Fibroblast of lung (primary cell): ENCODE measurements around the gene PPIL6. TPM values are rescaled to one million over a fixed set of nuclear protein-coding genes. Genes with fewer than 3 reads are reported as not detected.

Source experiments
- DNase-seq, 2 donors: peaks; one replicate each; pipeline versions ENCODE4 v3.0.0 to v3.0.0-alpha.2; 2010; ENCODE audit warnings: low read depth in 2 of 2
- H2AFZ ChIP-seq: 2 replicates; pipeline ENCODE4 v1.5.1; 2012; ENCODE audit warnings: low read length, control low read depth, inconsistent platforms
- H3K27ac ChIP-seq: 2 replicates; pipeline ENCODE4 v1.5.1; 2011; ENCODE audit warnings: low read length, control low read depth; ENCODE audit not compliant: insufficient read depth
- H3K27me3 ChIP-seq: 2 replicates; pipeline ENCODE4 v1.5.1; 2011; ENCODE audit warnings: mild to moderate bottlenecking, low read length; ENCODE audit not compliant: control insufficient read depth, insufficient read depth
- H3K36me3 ChIP-seq: 2 replicates; pipeline ENCODE4 v1.5.1; 2011; ENCODE audit warnings: low read length; ENCODE audit not compliant: control insufficient read depth, insufficient read depth
- H3K4me1 ChIP-seq: 2 replicates; pipeline ENCODE4 v1.5.1; 2011; ENCODE audit warnings: low read length; ENCODE audit not compliant: control insufficient read depth, insufficient read depth; ENCODE audit errors: extremely low read depth
- H3K4me2 ChIP-seq: 2 replicates; pipeline ENCODE4 v1.5.1; 2011; ENCODE audit warnings: low read length, control low read depth; ENCODE audit not compliant: insufficient read depth; ENCODE audit errors: extremely low read depth
- H3K4me3 ChIP-seq, 4 experiments: fragments of 200-600 bp in 1 of 4; sonication (generic) in 1 of 4; replicated peaks in 1 of 4; 2 replicates each; pipeline ENCODE4 v1.5.1; 2011 to 2016; ENCODE audit warnings: low read length in 4 of 4, low read depth in 3 of 4, mild to moderate bottlenecking in 3 of 4, control low read depth in 2 of 4, inconsistent platforms in 1 of 4, mixed read lengths in 1 of 4; ENCODE audit not compliant: insufficient read depth in 1 of 4; ENCODE audit errors: control extremely low read depth in 1 of 4
- H3K79me2 ChIP-seq: 2 replicates; pipeline ENCODE4 v1.5.1; 2012; ENCODE audit warnings: mild to moderate bottlenecking, low read length, inconsistent platforms; ENCODE audit not compliant: control insufficient read depth, insufficient read depth
- H3K9ac ChIP-seq: 2 replicates; pipeline ENCODE4 v1.5.1; 2011; ENCODE audit warnings: mild to moderate bottlenecking, low read length, control low read depth; ENCODE audit not compliant: insufficient read depth
- H3K9me3 ChIP-seq: 2 replicates; pipeline ENCODE4 v1.5.1; 2012; ENCODE audit warnings: low read depth, low read length; ENCODE audit not compliant: control insufficient read depth, insufficient read depth
- H4K20me1 ChIP-seq: 2 replicates; pipeline ENCODE4 v1.5.1; 2011; ENCODE audit warnings: low read length; ENCODE audit not compliant: control insufficient read depth, insufficient read depth; ENCODE audit errors: extremely low read depth
- EZH2 ChIP-seq: IDR thresholded peaks from 2 replicates; pipeline ENCODE4 v1.5.1; 2012; ENCODE audit warnings: low read length, control low read depth, mild to moderate bottlenecking; ENCODE audit errors: missing control alignments
- polyA plus RNA-seq, 2 donors: library from polyadenylated mRNA; depleted of rRNA in 1 of 2; stranded (reverse) in 1 of 2; unstranded in 1 of 2; fragments of >200 nt; gene quantifications; 2 replicates each; pipeline ENCODE4 v1.2.1, GENCODE V29; 2011 to 2012; ENCODE audit warnings: missing spikeins in 1 of 2
- total RNA-seq: library from RNA; depleted of rRNA; stranded (reverse); fragments of >200 nt; gene quantifications from 2 replicates; pipeline ENCODE4 v1.2.1, GENCODE V29; 2014
- TF ChIP-seq, protein P1 (sequence below), 2 donors: IDR thresholded peaks in 1 of 2; conservative IDR thresholded peaks in 1 of 2; 1 replicate in 1 of 2; 2 replicates in 1 of 2; pipeline ENCODE4 v1.5.1; 2011 to 2012; ENCODE audit warnings: low read length in 2 of 2, control low read depth in 1 of 2, inconsistent platforms in 1 of 2, low read depth in 1 of 2, mild to moderate bottlenecking in 1 of 2

The PPIL6 gene
- total and polyA plus RNA-seq, 2 donors (not counting 1 experiment from before 2014, with no cell fraction given), result 0.78 to 5.0 TPM

DNA sequence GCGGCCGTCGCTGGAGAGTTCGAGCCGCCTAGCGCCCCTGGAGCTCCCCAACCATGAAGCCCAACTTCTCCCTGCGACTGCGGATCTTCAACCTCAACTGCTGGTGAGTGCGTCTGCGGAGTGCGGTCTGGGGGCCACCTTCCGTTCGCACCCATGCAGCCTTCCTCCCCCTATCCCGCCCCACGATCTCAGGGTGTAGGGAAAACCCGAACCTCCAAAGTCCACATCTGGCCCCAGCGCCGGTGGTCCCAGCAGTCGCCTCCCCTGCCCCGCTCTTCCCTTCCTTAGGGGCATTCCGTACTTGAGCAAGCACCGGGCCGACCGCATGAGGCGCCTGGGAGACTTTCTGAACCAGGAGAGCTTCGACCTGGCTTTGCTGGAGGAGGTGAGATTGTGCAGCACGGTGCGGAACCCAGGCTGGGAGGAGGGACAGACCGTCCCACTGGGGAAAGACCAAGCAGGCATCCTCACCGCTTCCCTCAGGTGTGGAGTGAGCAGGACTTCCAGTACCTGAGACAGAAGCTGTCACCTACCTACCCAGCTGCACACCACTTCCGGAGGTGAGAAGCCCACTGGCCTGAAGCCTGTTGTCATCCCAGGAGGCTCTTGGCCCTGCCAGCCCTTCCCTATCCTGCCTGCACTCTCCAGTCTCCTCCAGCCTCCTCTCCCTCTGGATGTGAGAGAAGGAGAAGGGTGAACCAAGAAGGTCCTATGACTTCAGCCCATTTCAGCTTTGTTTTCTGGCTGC is 815 bp upstream of the PPIL6 start:
- peaks cover 3% of the 10 kb centered on the region for H3K4me1 ChIP-seq
- peak overlapping the region; percentile 92 for H3K9ac ChIP-seq
- H3K36me3 ChIP-seq, result peaks cover 20% of the 10 kb centered on the region
- no peak for TF ChIP-seq EZH2
- TF ChIP-seq, protein P1, sequence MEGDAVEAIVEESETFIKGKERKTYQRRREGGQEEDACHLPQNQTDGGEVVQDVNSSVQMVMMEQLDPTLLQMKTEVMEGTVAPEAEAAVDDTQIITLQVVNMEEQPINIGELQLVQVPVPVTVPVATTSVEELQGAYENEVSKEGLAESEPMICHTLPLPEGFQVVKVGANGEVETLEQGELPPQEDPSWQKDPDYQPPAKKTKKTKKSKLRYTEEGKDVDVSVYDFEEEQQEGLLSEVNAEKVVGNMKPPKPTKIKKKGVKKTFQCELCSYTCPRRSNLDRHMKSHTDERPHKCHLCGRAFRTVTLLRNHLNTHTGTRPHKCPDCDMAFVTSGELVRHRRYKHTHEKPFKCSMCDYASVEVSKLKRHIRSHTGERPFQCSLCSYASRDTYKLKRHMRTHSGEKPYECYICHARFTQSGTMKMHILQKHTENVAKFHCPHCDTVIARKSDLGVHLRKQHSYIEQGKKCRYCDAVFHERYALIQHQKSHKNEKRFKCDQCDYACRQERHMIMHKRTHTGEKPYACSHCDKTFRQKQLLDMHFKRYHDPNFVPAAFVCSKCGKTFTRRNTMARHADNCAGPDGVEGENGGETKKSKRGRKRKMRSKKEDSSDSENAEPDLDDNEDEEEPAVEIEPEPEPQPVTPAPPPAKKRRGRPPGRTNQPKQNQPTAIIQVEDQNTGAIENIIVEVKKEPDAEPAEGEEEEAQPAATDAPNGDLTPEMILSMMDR (conservative IDR thresholded peaks at IDR 0.05 in 1 of 2, IDR thresholded peaks at IDR 0.05 in 1 of 2; ENCODE audit: low read depth in 1 of 2, low read length in 2 of 2), result peak; percentile 11 to 31
- H4K20me1 ChIP-seq, result no peaks in the 10 kb centered on the region
- H3K9me3 ChIP-seq, result no peaks in the 10 kb centered on the region
- H3K79me2 ChIP-seq, result no peaks in the 10 kb centered on the region
- H3K27ac ChIP-seq, result peak overlapping the region; percentile 84
- H3K4me2 ChIP-seq, result peak overlapping the region; percentile 97
- peak; percentile 41 to 55 for DNase-seq
- peak overlapping the region; percentile 70 to 95 (median 81) for H3K4me3 ChIP-seq
- peak overlapping the region; percentile 89 for H2AFZ ChIP-seq
- no peaks in the 10 kb centered on the region for H3K27me3 ChIP-seq

GRCh38 chr6:109436041-109436440 is 4.4 kb downstream of the PPIL6 start:
- Histone ChIP-seq H3K27me3 (no peaks in the 10 kb centered on the region), H3K4me3 (no peak overlapping the region), H3K4me1 (no peaks in the 10 kb centered on the region), H3K9ac (no peak overlapping the region), H3K9me3 (no peaks in the 10 kb centered on the region), H3K79me2 (no peaks in the 10 kb centered on the region), H3K36me3 (no peaks in the 10 kb centered on the region), H3K27ac (no peak overlapping the region), H2AFZ (no peak overlapping the region), H3K4me2 (no peak overlapping the region), H4K20me1 (no peaks in the 10 kb centered on the region)
- DNase-seq, result no peak
- TF ChIP-seq EZH2, result no peak
- TF ChIP-seq, protein P1 (conservative IDR thresholded peaks at IDR 0.05 in 1 of 2, IDR thresholded peaks at IDR 0.05 in 1 of 2; ENCODE audit: low read depth in 1 of 2, low read length in 2 of 2), result no peak

DNA sequence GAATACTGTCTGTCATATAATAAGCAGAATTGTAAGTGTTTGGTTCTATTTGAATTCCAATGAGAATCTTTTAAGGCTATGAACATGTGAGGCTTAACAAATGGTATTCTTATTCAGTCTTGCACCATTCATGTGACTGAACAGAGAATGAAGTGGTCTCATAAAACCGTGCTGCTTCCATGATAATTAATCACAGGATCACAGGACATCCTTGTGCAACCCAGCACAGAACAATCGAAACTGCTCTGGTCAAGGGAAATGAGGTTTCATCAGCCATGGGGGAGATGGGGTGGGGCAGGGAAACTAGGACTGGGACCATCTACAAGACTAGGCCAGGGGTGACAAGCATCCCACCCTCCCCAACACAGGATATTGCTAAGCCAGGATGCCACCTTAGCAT is 6.0 kb downstream of the PPIL6 start:
- TF ChIP-seq EZH2, result no peak
- TF ChIP-seq, protein P1 (conservative IDR thresholded peaks at IDR 0.05 in 1 of 2, IDR thresholded peaks at IDR 0.05 in 1 of 2; ENCODE audit: low read depth in 1 of 2, low read length in 2 of 2), result no peak
- no peaks in the 10 kb centered on the region for H3K79me2 ChIP-seq
- H4K20me1 ChIP-seq, result no peaks in the 10 kb centered on the region
- H3K27me3 ChIP-seq, result no peaks in the 10 kb centered on the region
- no peak overlapping the region for H2AFZ ChIP-seq
- H3K36me3 ChIP-seq, result no peaks in the 10 kb centered on the region
- no peaks in the 10 kb centered on the region for H3K4me1 ChIP-seq
- H3K4me3 ChIP-seq, result no peak overlapping the region
- no peak overlapping the region for H3K9ac ChIP-seq
- no peaks in the 10 kb centered on the region for H3K9me3 ChIP-seq
- peak in 1 of 2 donors; percentile 22 for DNase-seq
- no peak overlapping the region for H3K27ac ChIP-seq
- no peak overlapping the region for H3K4me2 ChIP-seq
